ENCODE measurements around the gene CHTF8. TPM values are rescaled to one million over a fixed set of nuclear protein-coding genes. Genes with fewer than 3 reads are reported as not detected.

CHTF8 gene
- total RNA-seq, 1 experiment from 2014 or later: 107 TPM

GRCh38 chr16:69084289-69084688 lies 48.1 kb downstream of the CHTF8 start:
- H3K27ac Mint-ChIP-seq (ENCODE audit: low read depth, unreplicated experiment): no peak overlapping the region
- POLR2A ChIA-PET: no interaction called here
- no peaks in the 10 kb centered on the region for H3K9me3 Mint-ChIP-seq (ENCODE audit: unreplicated experiment)
- peaks cover 8% of the 10 kb centered on the region for H3K36me3 Mint-ChIP-seq (ENCODE audit: insufficient read depth, unreplicated experiment)
- H3K4me1 Mint-ChIP-seq (ENCODE audit: insufficient read depth, unreplicated experiment): no peaks in the 10 kb centered on the region
- no peak overlapping the region for H3K4me3 Mint-ChIP-seq (ENCODE audit: unreplicated experiment)
- no peaks in the 10 kb centered on the region for H3K27me3 Mint-ChIP-seq (ENCODE audit: insufficient read depth, unreplicated experiment)
- CTCF ChIA-PET: interaction anchor here (1.1 kb wide), 1 partner anchor 17 kb away, joined by 3 read pairs; no protein-coding TSS in a partner anchor
- no TSS peak for BruUV-seq (replicated peaks)
- no peak for DNase-seq (ENCODE audit: unreplicated experiment)
- intact Hi-C loops (cut with micrococcal nuclease): no loop called here
- TF ChIP-seq CTCF (IDR thresholded peaks at IDR 0.05; ENCODE audit: unreplicated experiment): no peak

GRCh38 chr16:69083306-69083941 lies 49.0 kb downstream of the CHTF8 start:
- DNase-seq (ENCODE audit: unreplicated experiment): no peak
- ChIA-PET POLR2A (interaction anchor here (1.4 kb wide), 1 partner anchor 10 kb away, joined by 5 read pairs; no protein-coding TSS in a partner anchor), CTCF (interaction anchor here (0.6 kb wide), 1 partner anchor 1090 kb away, joined by 3 read pairs; no protein-coding TSS in a partner anchor)
- no peak overlapping the region for H3K4me3 Mint-ChIP-seq (ENCODE audit: unreplicated experiment)
- H3K27ac Mint-ChIP-seq (ENCODE audit: low read depth, unreplicated experiment): no peak overlapping the region
- no peaks in the 10 kb centered on the region for H3K27me3 Mint-ChIP-seq (ENCODE audit: insufficient read depth, unreplicated experiment)
- BruUV-seq (replicated peaks): no TSS peak
- no peak for TF ChIP-seq CTCF (IDR thresholded peaks at IDR 0.05; ENCODE audit: unreplicated experiment)
- H3K9me3 Mint-ChIP-seq (ENCODE audit: unreplicated experiment): no peaks in the 10 kb centered on the region
- intact Hi-C loops (cut with micrococcal nuclease): no loop called here
- peaks cover 8% of the 10 kb centered on the region for H3K36me3 Mint-ChIP-seq (ENCODE audit: insufficient read depth, unreplicated experiment)
- H3K4me1 Mint-ChIP-seq (ENCODE audit: insufficient read depth, unreplicated experiment): no peaks in the 10 kb centered on the region

GRCh38 chr16:69079697-69080096 lies 52.7 kb downstream of the CHTF8 start:
- ChIA-PET POLR2A (no interaction called here), CTCF (interaction anchor here (0.7 kb wide), 1 partner anchor 8 kb away, joined by 3 read pairs; no protein-coding TSS in a partner anchor)
- Mint-ChIP-seq H3K4me1 (ENCODE audit: insufficient read depth, unreplicated experiment) (no peaks in the 10 kb centered on the region), H3K4me3 (ENCODE audit: unreplicated experiment) (no peak overlapping the region), H3K9me3 (ENCODE audit: unreplicated experiment) (no peaks in the 10 kb centered on the region), H3K36me3 (ENCODE audit: insufficient read depth, unreplicated experiment) (peaks cover 4% of the 10 kb centered on the region), H3K27me3 (ENCODE audit: insufficient read depth, unreplicated experiment) (no peaks in the 10 kb centered on the region), H3K27ac (ENCODE audit: low read depth, unreplicated experiment) (no peak overlapping the region)
- intact Hi-C loops (cut with micrococcal nuclease): loop anchor here (10.0 kb wide), 1 partner anchor 155 kb away; no protein-coding TSS in a partner anchor
- no peak for TF ChIP-seq CTCF (IDR thresholded peaks at IDR 0.05; ENCODE audit: unreplicated experiment)
- no TSS peak for BruUV-seq (replicated peaks)
- no peak for DNase-seq (ENCODE audit: unreplicated experiment)

- intact Hi-C loops (cut with micrococcal nuclease): loop anchor here (10.0 kb wide), 1 partner anchor 153 kb away; no protein-coding TSS in a partner anchor
- ChIA-PET POLR2A (interaction anchor here (0.6 kb wide), 1 partner anchor 15 kb away, joined by 3 read pairs; no protein-coding TSS in a partner anchor), CTCF (interaction anchor here (0.6 kb wide), 1 partner anchor 231 kb away, joined by 3 read pairs; no protein-coding TSS in a partner anchor)
- no peaks in the 10 kb centered on the region for H3K27me3 Mint-ChIP-seq (ENCODE audit: insufficient read depth, unreplicated experiment)
- H3K9me3 Mint-ChIP-seq (ENCODE audit: unreplicated experiment): no peaks in the 10 kb centered on the region
- DNase-seq (ENCODE audit: unreplicated experiment): no peak
- TF ChIP-seq CTCF (IDR thresholded peaks at IDR 0.05; ENCODE audit: unreplicated experiment): no peak
- BruUV-seq (replicated peaks): no TSS peak
- no peak overlapping the region for H3K4me3 Mint-ChIP-seq (ENCODE audit: unreplicated experiment)
- no peak overlapping the region for H3K27ac Mint-ChIP-seq (ENCODE audit: low read depth, unreplicated experiment)
- H3K4me1 Mint-ChIP-seq (ENCODE audit: insufficient read depth, unreplicated experiment): peaks cover 5% of the 10 kb centered on the region
- H3K36me3 Mint-ChIP-seq (ENCODE audit: insufficient read depth, unreplicated experiment): peaks cover 7% of the 10 kb centered on the region
Observed at GRCh38 chr16:69078073-69078472, 54.3 kb downstream of the CHTF8 start.
